ENCODE results near the gene PTPN5. TPM values are rescaled to one million over a fixed set of nuclear protein-coding genes. Genes with fewer than 3 reads are reported as not detected.

Gene PTPN5
- total RNA-seq, 4 donors from 2014 or later = 0.15 to 1.7 (median 1.3) TPM; not detected in 1

DNA sequence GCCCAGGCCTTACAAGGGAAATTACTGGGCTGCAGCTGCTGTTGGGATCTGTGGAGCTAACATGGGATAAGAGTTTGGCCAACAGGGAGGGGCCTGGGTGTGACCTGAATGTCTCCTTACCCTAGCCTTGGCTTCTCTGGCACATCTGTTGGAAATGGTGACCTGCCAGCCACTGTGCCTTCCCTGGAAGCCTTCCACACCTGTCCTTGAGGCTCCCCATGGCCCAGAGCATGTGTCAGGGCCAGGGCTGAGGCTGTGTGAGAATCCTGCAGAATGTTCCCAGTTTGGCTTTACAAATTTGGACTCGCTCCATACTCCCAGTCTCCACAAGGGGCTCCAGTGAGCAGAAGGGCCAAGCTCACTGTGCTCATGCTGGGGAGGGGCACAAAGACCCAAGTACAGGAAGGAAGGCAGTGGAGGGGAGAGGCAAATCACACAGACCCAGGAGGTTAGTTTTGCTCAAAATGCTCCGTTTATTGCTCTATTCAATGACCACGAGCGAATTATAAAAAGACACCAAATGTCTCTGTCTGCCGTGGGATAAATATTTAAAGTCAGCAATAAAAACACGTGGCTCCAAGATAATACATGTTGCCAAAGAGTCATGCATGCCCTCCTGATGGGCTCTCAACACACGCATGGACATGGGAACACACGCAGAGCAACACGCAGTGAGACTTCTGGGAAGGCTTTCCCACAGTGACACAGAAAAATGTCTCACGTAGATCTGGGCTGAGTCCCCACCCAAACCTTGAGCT is 63.9 kb downstream of the PTPN5 start:
- no peak overlapping the region for H3K4me3 ChIP-seq
- DNase-seq (ENCODE audit: low spot score in 2 of 2) = no peak
- no peaks in the 10 kb centered on the region for H3K9me3 ChIP-seq
- no peak overlapping the region for H3K27ac ChIP-seq
- H3K36me3 ChIP-seq = no peaks in the 10 kb centered on the region
- TF ChIP-seq POLR2A (IDR thresholded peaks at IDR 0.05) = no peak
- TF ChIP-seq, protein P1, sequence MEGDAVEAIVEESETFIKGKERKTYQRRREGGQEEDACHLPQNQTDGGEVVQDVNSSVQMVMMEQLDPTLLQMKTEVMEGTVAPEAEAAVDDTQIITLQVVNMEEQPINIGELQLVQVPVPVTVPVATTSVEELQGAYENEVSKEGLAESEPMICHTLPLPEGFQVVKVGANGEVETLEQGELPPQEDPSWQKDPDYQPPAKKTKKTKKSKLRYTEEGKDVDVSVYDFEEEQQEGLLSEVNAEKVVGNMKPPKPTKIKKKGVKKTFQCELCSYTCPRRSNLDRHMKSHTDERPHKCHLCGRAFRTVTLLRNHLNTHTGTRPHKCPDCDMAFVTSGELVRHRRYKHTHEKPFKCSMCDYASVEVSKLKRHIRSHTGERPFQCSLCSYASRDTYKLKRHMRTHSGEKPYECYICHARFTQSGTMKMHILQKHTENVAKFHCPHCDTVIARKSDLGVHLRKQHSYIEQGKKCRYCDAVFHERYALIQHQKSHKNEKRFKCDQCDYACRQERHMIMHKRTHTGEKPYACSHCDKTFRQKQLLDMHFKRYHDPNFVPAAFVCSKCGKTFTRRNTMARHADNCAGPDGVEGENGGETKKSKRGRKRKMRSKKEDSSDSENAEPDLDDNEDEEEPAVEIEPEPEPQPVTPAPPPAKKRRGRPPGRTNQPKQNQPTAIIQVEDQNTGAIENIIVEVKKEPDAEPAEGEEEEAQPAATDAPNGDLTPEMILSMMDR (IDR thresholded peaks at IDR 0.05) = peak in 1 of 2 donors; percentile 80
- no peak for TF ChIP-seq POLR2AphosphoS5 (IDR thresholded peaks at IDR 0.05)
- no peak for TF ChIP-seq EP300 (IDR thresholded peaks at IDR 0.05)
- H3K4me1 ChIP-seq = peaks cover 6% of the 10 kb centered on the region
- no peaks in the 10 kb centered on the region for H3K27me3 ChIP-seq
- 58% methylated on average over 10 of the region's 10 CpGs for WGBS

DNA sequence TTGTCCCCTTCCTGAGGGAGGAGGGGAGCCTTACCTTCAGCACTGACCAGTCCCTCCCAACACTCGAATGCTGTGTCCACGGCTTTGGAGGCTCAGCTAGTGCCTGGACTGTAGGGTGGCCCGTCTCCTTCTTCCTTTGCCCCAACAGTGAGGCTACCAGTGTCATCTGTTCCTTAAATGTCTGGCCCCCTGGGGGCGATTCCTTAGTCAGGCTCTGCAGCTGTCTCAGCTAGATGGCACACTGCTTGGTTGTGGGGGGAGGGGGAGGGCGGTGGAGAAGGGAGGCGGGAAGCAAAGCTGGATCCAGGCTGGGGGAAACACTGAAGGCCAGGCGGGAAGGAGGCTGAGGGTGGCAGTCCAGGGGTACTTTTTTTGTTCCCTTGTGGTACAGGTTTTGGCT is 65.6 kb downstream of the PTPN5 start, which contains the start of gene IGSF22:
TSS of gene IGSF22 (minus strand) at position 149 of the 400 bp plus-strand sequence. CDS start 1,952 bp downstream, outside the sequence.
- H3K27ac ChIP-seq = no peak within 1 kb of the TSS
- no peaks in the 10 kb centered on the region for H3K36me3 ChIP-seq
- no peak within 1 kb of the TSS for H3K4me3 ChIP-seq
- H3K27me3 ChIP-seq = no peaks in the 10 kb centered on the region
- DNase-seq (ENCODE audit: low spot score in 2 of 2) = no peak
- H3K4me1 ChIP-seq = peaks cover 21% of the 10 kb centered on the region
- TF ChIP-seq POLR2AphosphoS5 (IDR thresholded peaks at IDR 0.05) (no peak), EP300 (IDR thresholded peaks at IDR 0.05) (no peak), POLR2A (IDR thresholded peaks at IDR 0.05) (no peak)
- TF ChIP-seq, protein P1 (IDR thresholded peaks at IDR 0.05) = no peak
- WGBS = 70% methylated on average over 7 of the region's 7 CpGs
- H3K9me3 ChIP-seq = no peaks in the 10 kb centered on the region

DNA sequence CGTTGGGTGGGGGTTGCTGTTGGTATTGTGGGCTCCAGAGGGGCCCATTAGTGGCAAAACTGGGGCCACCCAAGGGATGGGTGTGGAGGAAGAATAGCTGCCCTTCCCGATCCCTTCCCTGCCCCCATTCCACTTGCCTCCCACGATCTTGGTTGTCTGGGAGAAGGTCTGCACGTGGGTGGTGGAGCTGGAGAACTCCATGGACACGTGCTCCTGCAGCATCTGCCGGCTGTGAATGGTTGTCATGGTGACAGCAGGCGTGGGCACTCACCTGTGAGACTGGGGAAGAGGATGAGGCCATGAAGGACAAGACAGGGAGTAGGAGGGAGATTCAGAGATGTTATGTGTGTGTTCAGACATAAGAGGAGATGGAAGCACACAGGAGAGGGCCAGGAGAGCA is 67.6 kb downstream of the PTPN5 start:
- H3K27me3 ChIP-seq = no peaks in the 10 kb centered on the region
- no peaks in the 10 kb centered on the region for H3K9me3 ChIP-seq
- 54% methylated on average over 7 of the region's 7 CpGs for WGBS
- peaks cover 26% of the 10 kb centered on the region for H3K4me1 ChIP-seq
- H3K27ac ChIP-seq = no peak overlapping the region
- DNase-seq (ENCODE audit: low spot score in 2 of 2) = no peak
- no peak overlapping the region for H3K4me3 ChIP-seq
- TF ChIP-seq, protein P1 (IDR thresholded peaks at IDR 0.05) = no peak
- no peak for TF ChIP-seq POLR2A (IDR thresholded peaks at IDR 0.05)
- TF ChIP-seq POLR2AphosphoS5 (IDR thresholded peaks at IDR 0.05) = no peak
- TF ChIP-seq EP300 (IDR thresholded peaks at IDR 0.05) = no peak
- no peaks in the 10 kb centered on the region for H3K36me3 ChIP-seq

DNA sequence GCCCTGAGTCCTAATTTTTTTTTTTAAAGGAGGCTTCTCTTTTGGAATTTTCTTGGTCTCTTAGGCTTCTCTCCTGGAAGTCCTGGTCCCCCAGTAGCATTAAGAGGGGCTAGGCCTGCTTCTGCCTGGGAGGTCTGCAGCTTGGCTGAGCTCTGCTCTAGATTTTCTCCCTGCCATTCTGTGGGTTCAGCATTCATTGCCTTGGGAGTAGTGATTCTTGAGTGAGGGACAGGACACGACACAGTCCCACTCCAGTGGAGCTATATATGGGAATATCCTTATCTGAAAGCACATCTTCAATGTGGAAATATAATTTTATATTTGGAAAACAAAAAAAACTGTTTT is 69.3 kb downstream of the PTPN5 start:
- Histone ChIP-seq H3K27ac (no peak overlapping the region), H3K27me3 (no peaks in the 10 kb centered on the region), H3K9me3 (no peaks in the 10 kb centered on the region), H3K4me3 (peak overlapping the region; percentile 65), H3K4me1 (peaks cover 21% of the 10 kb centered on the region), H3K36me3 (no peaks in the 10 kb centered on the region)
- no peak for DNase-seq (ENCODE audit: low spot score in 2 of 2)
- 90% methylated on average over 1 of the region's 1 CpG for whole genome bisulfite sequencing
- TF ChIP-seq POLR2AphosphoS5 (IDR thresholded peaks at IDR 0.05) = no peak
- TF ChIP-seq EP300 (IDR thresholded peaks at IDR 0.05) = no peak
- no peak for TF ChIP-seq POLR2A (IDR thresholded peaks at IDR 0.05)
- TF ChIP-seq, protein P1 (IDR thresholded peaks at IDR 0.05) = no peak

DNA sequence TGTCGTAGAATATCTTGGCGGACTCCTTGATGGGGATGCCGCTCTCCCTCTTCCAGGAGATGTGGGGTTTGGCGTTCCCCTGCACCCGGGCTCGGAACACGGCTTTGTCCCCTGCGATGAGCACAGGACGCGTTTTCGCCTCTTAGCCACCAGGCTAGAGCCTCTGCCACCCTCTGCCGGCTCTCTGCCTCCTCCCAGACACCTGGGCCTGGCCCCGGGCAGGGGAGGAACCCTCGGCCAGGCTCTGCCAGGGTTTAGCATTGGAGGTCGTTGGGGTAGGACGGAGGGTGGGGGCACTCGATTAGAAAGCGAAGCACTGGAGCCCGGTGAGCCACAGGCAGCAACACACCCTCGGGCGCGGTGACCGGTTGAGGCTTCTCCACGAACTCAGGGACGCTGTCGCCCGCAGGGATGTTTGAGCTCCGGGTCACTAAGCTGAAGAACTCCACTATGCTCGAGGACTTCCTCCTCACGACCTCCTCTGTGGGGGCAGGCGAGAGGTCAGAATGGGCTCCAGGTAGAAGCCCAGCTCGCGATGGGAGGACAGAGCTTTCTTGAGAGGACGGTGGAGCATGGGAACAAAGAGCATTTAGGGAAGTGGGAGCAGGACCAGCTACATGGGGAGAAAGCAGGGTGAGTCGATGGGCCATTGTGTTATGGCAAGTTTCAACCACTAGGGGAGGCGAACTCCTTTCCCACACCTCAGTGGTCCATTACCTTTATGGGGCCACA is 69.9 kb downstream of the PTPN5 start:
- peak overlapping the region; percentile 65 for H3K4me3 ChIP-seq
- TF ChIP-seq, protein P1 (IDR thresholded peaks at IDR 0.05) = peak; percentile 49 to 76
- TF ChIP-seq POLR2A (IDR thresholded peaks at IDR 0.05) = no peak
- WGBS = 4% methylated on average over 24 of the region's 36 CpGs

More for the DNA sequence above, 69.9 kb downstream of the PTPN5 start:
- no peak for DNase-seq (ENCODE audit: low spot score in 2 of 2)
- Histone ChIP-seq H3K27ac (peak overlapping the region; percentile 58), H3K4me1 (peaks cover 20% of the 10 kb centered on the region), H3K36me3 (no peaks in the 10 kb centered on the region), H3K9me3 (no peaks in the 10 kb centered on the region), H3K27me3 (no peaks in the 10 kb centered on the region)
